Measurements from ENCODE around the gene GXYLT2. TPM values are rescaled to one million over a fixed set of nuclear protein-coding genes. Genes with fewer than 3 reads are reported as not detected.

GXYLT2 gene
- total RNA-seq, 1 donor from 2014 or later = 10.1 TPM

GRCh38 chr3:72860053-72860452 is 27.8 kb upstream of the GXYLT2 start:
- intact Hi-C loops (cut with DNase I) = no loop called here
- H3K9me3 ChIP-seq = no peaks in the 10 kb centered on the region
- no peaks in the 10 kb centered on the region for H3K36me3 ChIP-seq
- TF ChIP-seq POLR2A (IDR thresholded peaks at IDR 0.05) (no peak), POLR2AphosphoS5 (IDR thresholded peaks at IDR 0.05; ENCODE audit: insufficient read depth in 1 of 2, low read depth in 1 of 2) (no peak), CTCF (IDR thresholded peaks at IDR 0.05) (no peak)
- DNase-seq (ENCODE audit: extremely low spot score in 2 of 2) = no peak
- no peak overlapping the region for H3K4me3 ChIP-seq
- no peaks in the 10 kb centered on the region for H3K27me3 ChIP-seq
- no peaks in the 10 kb centered on the region for H3K4me1 ChIP-seq
- H3K27ac ChIP-seq = no peak overlapping the region

- Histone ChIP-seq H3K27ac (no peak overlapping the region), H3K27me3 (no peaks in the 10 kb centered on the region), H3K4me1 (no peaks in the 10 kb centered on the region), H3K9me3 (no peaks in the 10 kb centered on the region), H3K36me3 (no peaks in the 10 kb centered on the region), H3K4me3 (no peak overlapping the region)
- no peak for TF ChIP-seq CTCF (IDR thresholded peaks at IDR 0.05)
- no peak for TF ChIP-seq POLR2AphosphoS5 (IDR thresholded peaks at IDR 0.05; ENCODE audit: insufficient read depth in 1 of 2, low read depth in 1 of 2)
- no peak for TF ChIP-seq POLR2A (IDR thresholded peaks at IDR 0.05)
- DNase-seq (ENCODE audit: extremely low spot score in 2 of 2) = no peak
- intact Hi-C loops (cut with DNase I) = no loop called here
These were observed 27.0 kb upstream of the GXYLT2 start for GRCh38 chr3:72860846-72861245.

GRCh38 chr3:72862314-72863090 is 25.3 kb upstream of the GXYLT2 start:
- H3K27me3 ChIP-seq = no peaks in the 10 kb centered on the region
- H3K27ac ChIP-seq = peak overlapping the region; percentile 13
- no peaks in the 10 kb centered on the region for H3K4me1 ChIP-seq
- H3K9me3 ChIP-seq = no peaks in the 10 kb centered on the region
- TF ChIP-seq POLR2A (IDR thresholded peaks at IDR 0.05) (no peak), CTCF (IDR thresholded peaks at IDR 0.05) (no peak), POLR2AphosphoS5 (IDR thresholded peaks at IDR 0.05; ENCODE audit: insufficient read depth in 1 of 2, low read depth in 1 of 2) (no peak)
- intact Hi-C loops (cut with DNase I) = no loop called here
- H3K36me3 ChIP-seq = no peaks in the 10 kb centered on the region
- H3K4me3 ChIP-seq = no peak overlapping the region
- no peak for DNase-seq (ENCODE audit: extremely low spot score in 2 of 2)

GRCh38 chr3:72872183-72872582 is 15.7 kb upstream of the GXYLT2 start:
- DNase-seq (ENCODE audit: extremely low spot score in 2 of 2) = no peak
- intact Hi-C loops (cut with DNase I) = no loop called here
- Histone ChIP-seq H3K9me3 (no peaks in the 10 kb centered on the region), H3K36me3 (no peaks in the 10 kb centered on the region), H3K4me3 (no peak overlapping the region), H3K4me1 (no peaks in the 10 kb centered on the region), H3K27ac (no peak overlapping the region), H3K27me3 (no peaks in the 10 kb centered on the region)
- TF ChIP-seq POLR2A (IDR thresholded peaks at IDR 0.05) (no peak), CTCF (IDR thresholded peaks at IDR 0.05) (no peak), POLR2AphosphoS5 (IDR thresholded peaks at IDR 0.05; ENCODE audit: insufficient read depth in 1 of 2, low read depth in 1 of 2) (no peak)

GRCh38 chr3:72887343-72887704 is 522 bp upstream of the GXYLT2 start:
- Histone ChIP-seq H3K27ac (peak overlapping the region; percentile 70), H3K4me3 (peak overlapping the region; percentile 49 to 54), H3K9me3 (no peaks in the 10 kb centered on the region), H3K36me3 (no peaks in the 10 kb centered on the region), H3K27me3 (no peaks in the 10 kb centered on the region), H3K4me1 (peaks cover 40% of the 10 kb centered on the region)
- no peak for TF ChIP-seq POLR2A (IDR thresholded peaks at IDR 0.05)
- TF ChIP-seq POLR2AphosphoS5 (IDR thresholded peaks at IDR 0.05; ENCODE audit: insufficient read depth in 1 of 2, low read depth in 1 of 2) = no peak
- no peak for TF ChIP-seq CTCF (IDR thresholded peaks at IDR 0.05)
- intact Hi-C loops (cut with DNase I) = no loop called here
- DNase-seq (ENCODE audit: extremely low spot score in 2 of 2) = no peak
